ENCODE measurements around the gene TLCD2.

- no peak for TF ChIP-seq CTCF (IDR thresholded peaks at IDR 0.05)
- TF ChIP-seq POLR2A (IDR thresholded peaks at IDR 0.05), result peak; percentile 37 to 45
Measured at GRCh38 chr17:1716912-1717695, 6.9 kb upstream of the TLCD2 start.

All from heart left ventricle (tissue), 13 donors.